GM18526 (cell line): ENCODE results near the gene SFXN4.

Source experiments
- POLR2A ChIP-seq: IDR thresholded peaks from 3 replicates; pipeline ENCODE4 v1.6.1; 2011; ENCODE audit not compliant: insufficient read length; ENCODE audit errors: extremely low read depth

The SFXN4 gene

GRCh38 chr10:119165171-119166117 is at the start of gene SFXN4:
Gene SFXN4, minus strand, starts transcription at chr10:119165714. Its CDS starts 67 bp downstream, at chr10:119165647.
- TF ChIP-seq POLR2A: peak; percentile 72

GRCh38 chr10:119211625-119212441 is 46.3 kb upstream of the SFXN4 start:
- TF ChIP-seq POLR2A: no peak

- no peak for TF ChIP-seq POLR2A
These were observed 45.7 kb upstream of the SFXN4 start for GRCh38 chr10:119211176-119211575.

- TF ChIP-seq POLR2A: no peak
These were observed 45.1 kb upstream of the SFXN4 start for GRCh38 chr10:119210633-119211032.

GRCh38 chr10:119209736-119210355 is 44.3 kb upstream of the SFXN4 start:
- no peak for TF ChIP-seq POLR2A

- TF ChIP-seq POLR2A: no peak
These were observed 43.7 kb upstream of the SFXN4 start for GRCh38 chr10:119209035-119209735.

GRCh38 chr10:119208553-119208940 is 43.0 kb upstream of the SFXN4 start:
- TF ChIP-seq POLR2A: no peak

- no peak for TF ChIP-seq POLR2A
These were observed 42.4 kb upstream of the SFXN4 start for GRCh38 chr10:119207713-119208552.

GRCh38 chr10:119207366-119207666 is 41.8 kb upstream of the SFXN4 start, which contains the start of gene GRK5:
Gene GRK5, plus strand, starts transcription at chr10:119207571. Its CDS starts 347 bp downstream, at chr10:119207918.
- TF ChIP-seq POLR2A: no peak

- TF ChIP-seq POLR2A: peak; percentile 23
These were observed 41.3 kb upstream of the SFXN4 start for GRCh38 chr10:119206603-119207365.

- TF ChIP-seq POLR2A: peak; percentile 36
These were observed 40.5 kb upstream of the SFXN4 start for GRCh38 chr10:119205894-119206602.

GRCh38 chr10:119203006-119203405 is 37.5 kb upstream of the SFXN4 start:
- TF ChIP-seq POLR2A: no peak

- TF ChIP-seq POLR2A: no peak
These were observed 35.7 kb upstream of the SFXN4 start for GRCh38 chr10:119201233-119201632.
